HG02938 (cell line): ENCODE data around the gene PTPRA.
"Not testable (repeated sequence)": the region's sequence is repeated elsewhere in the genome, so short reads cannot be mapped to it uniquely, and the experiment has no call there.

ENCODE experiments used
- ATAC-seq: cut with Tn5 transposase; IDR thresholded peaks from one replicate; pipeline ENCODE4 v1.9.1; 2021; ENCODE audit warnings: mild to moderate bottlenecking, moderate library complexity; ENCODE audit not compliant: unreplicated experiment

The PTPRA gene

GRCh38 chr20:2883726-2884637 is 10.7 kb downstream of the PTPRA start:
- ATAC-seq = no peak

- no peak for ATAC-seq
These were observed 14.4 kb downstream of the PTPRA start for GRCh38 chr20:2887715-2888114.

- ATAC-seq = no peak
These were observed 15.1 kb downstream of the PTPRA start for GRCh38 chr20:2888224-2888955.

GRCh38 chr20:2889209-2889608 is 15.9 kb downstream of the PTPRA start:
- no peak for ATAC-seq

GRCh38 chr20:2889797-2890196 is 16.5 kb downstream of the PTPRA start:
- no peak for ATAC-seq

- no peak for ATAC-seq
These were observed 17.5 kb downstream of the PTPRA start for GRCh38 chr20:2890742-2891141.

- ATAC-seq = no peak
These were observed 18.1 kb downstream of the PTPRA start for GRCh38 chr20:2891343-2891742.

- ATAC-seq = no peak
These were observed 19.1 kb downstream of the PTPRA start for GRCh38 chr20:2892376-2892775.

GRCh38 chr20:2894221-2894620 is 20.9 kb downstream of the PTPRA start:
- ATAC-seq = no peak

GRCh38 chr20:2895154-2895553 is 21.9 kb downstream of the PTPRA start:
- ATAC-seq = not testable (repeated sequence)

- no peak for ATAC-seq
These were observed 26.0 kb downstream of the PTPRA start for GRCh38 chr20:2899243-2899642.

GRCh38 chr20:2900845-2901592 is 27.7 kb downstream of the PTPRA start:
- ATAC-seq = no peak

GRCh38 chr20:2902291-2902690 is 29.0 kb downstream of the PTPRA start:
- no peak for ATAC-seq

GRCh38 chr20:2902818-2903217 is 29.5 kb downstream of the PTPRA start:
- ATAC-seq = no peak

GRCh38 chr20:2903686-2904085 is 30.4 kb downstream of the PTPRA start:
- ATAC-seq = no peak

GRCh38 chr20:2907519-2907918 is 34.2 kb downstream of the PTPRA start:
- no peak for ATAC-seq

- ATAC-seq = no peak
These were observed 36.7 kb downstream of the PTPRA start for GRCh38 chr20:2909953-2910352.

GRCh38 chr20:2911200-2911599 is 37.9 kb downstream of the PTPRA start:
- no peak for ATAC-seq

- no peak for ATAC-seq
These were observed 40.9 kb downstream of the PTPRA start for GRCh38 chr20:2914160-2914559.

- ATAC-seq = no peak
These were observed 44.0 kb downstream of the PTPRA start for GRCh38 chr20:2917266-2917665.
